MCF 10A (cell line): ENCODE results near the gene NIPAL4. TPM values are rescaled to one million over a fixed set of nuclear protein-coding genes. Genes with fewer than 3 reads are reported as not detected.

ENCODE experiments used
- BruUV-seq: library from RNA; stranded (reverse); fragments of 400-500 nt; replicated peaks from 2 replicates; lab custom pipeline; 2021; lab: Mats Ljungman, UMichigan
- CTCF ChIA-PET: fragments of 300-600 bp; sonication (Branson Sonifier 250); formaldehyde crosslinking; extraction: SDS; loops from one replicate; lab custom pipeline; 2021; ENCODE audit warnings: antibody characterized with exemption, inconsistent platforms; lab: Yijun Ruan, JAX
- POLR2A ChIA-PET: fragments of 300-600, 350-650 bp; sonication (Branson Sonifier 250); formaldehyde crosslinking; extraction: SDS; loops from one replicate; lab custom pipeline; 2020; ENCODE audit warnings: antibody characterized with exemption, inconsistent platforms; lab: Yijun Ruan, JAX
- DNase-seq: peaks from one replicate; pipeline ENCODE4 v3.0.0-alpha.2; 2018; ENCODE audit not compliant: unreplicated experiment
- H3K27ac Mint-ChIP-seq: one replicate; pipeline ENCODE4 v1.8.0; 2022; ENCODE audit warnings: mild to moderate bottlenecking, low read depth, mixed read lengths; ENCODE audit not compliant: unreplicated experiment
- H3K27me3 Mint-ChIP-seq: one replicate; pipeline ENCODE4 v1.8.0; 2022; ENCODE audit warnings: mixed read lengths; ENCODE audit not compliant: insufficient read depth, unreplicated experiment
- H3K36me3 Mint-ChIP-seq: one replicate; pipeline ENCODE4 v1.8.0; 2022; ENCODE audit warnings: mild to moderate bottlenecking, moderate library complexity, mixed read lengths; ENCODE audit not compliant: insufficient read depth, unreplicated experiment
- H3K4me1 Mint-ChIP-seq: one replicate; pipeline ENCODE4 v1.8.0; 2022; ENCODE audit warnings: mixed read lengths; ENCODE audit not compliant: insufficient read depth, unreplicated experiment
- H3K4me3 Mint-ChIP-seq: one replicate; pipeline ENCODE4 v1.8.0; 2022; ENCODE audit warnings: mild to moderate bottlenecking, moderate library complexity, mixed read lengths; ENCODE audit not compliant: unreplicated experiment
- H3K9me3 Mint-ChIP-seq: one replicate; pipeline ENCODE4 v1.8.0; 2022; ENCODE audit warnings: mixed read lengths; ENCODE audit not compliant: unreplicated experiment
- intact Hi-C: fragments of 100-400 bp; cut with micrococcal nuclease; formaldehyde crosslinking; loops from 2 replicates; pipeline ENCODE4 v1.14.1; 2022
- total RNA-seq: library from RNA; stranded (reverse); gene quantifications from 2 replicates; pipeline ENCODE4 v1.2.3, GENCODE V29; 2022
- TF ChIP-seq, protein P1 (sequence below): fragments of 200-600 bp; IDR thresholded peaks from one replicate; pipeline ENCODE4 v1.8.0; 2022; ENCODE audit warnings: antibody characterized with exemption, mild to moderate bottlenecking; ENCODE audit not compliant: unreplicated experiment

Gene NIPAL4
- total RNA-seq, 1 experiment from 2014 or later = 0.40 TPM

DNA sequence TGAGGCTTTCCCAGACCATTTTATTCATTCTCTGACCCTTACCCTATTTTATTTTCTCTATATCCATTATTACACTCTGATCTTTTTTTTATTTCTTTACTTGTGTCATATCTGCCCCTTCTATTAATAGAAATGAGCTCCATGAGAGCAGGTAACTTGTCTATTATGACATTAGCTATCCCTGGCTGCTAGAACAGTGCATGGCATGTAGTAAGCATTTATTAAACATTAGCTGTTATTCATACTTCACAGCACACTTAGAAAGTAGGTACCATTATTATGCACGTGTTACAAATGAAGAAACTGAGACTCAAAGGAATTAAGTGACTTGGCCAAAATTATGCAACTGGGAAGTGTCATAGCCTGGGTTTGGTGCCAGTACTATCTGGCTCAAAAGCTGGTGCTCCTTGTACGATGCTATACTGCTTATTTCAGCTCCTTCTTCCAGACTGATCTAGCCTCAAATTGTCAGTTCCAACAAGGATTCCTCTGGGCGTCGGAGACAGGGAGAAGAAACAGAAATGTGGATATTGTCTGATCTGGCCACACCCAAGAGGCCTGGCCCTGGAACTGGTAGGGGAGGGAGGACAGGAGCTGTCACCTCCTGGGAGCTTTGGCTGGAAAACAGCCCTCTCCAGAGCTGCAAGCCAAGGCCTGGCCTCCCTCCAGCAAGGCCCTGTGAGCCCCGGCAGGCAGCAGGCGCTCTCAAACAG, 10.8 kb upstream of the NIPAL4 start:
- Mint-ChIP-seq H3K4me1 (peaks cover 19% of the 10 kb centered on the region), H3K9me3 (no peaks in the 10 kb centered on the region), H3K36me3 (no peaks in the 10 kb centered on the region), H3K27me3 (no peaks in the 10 kb centered on the region), H3K27ac (no peak overlapping the region), H3K4me3 (no peak overlapping the region)
- POLR2A ChIA-PET = interaction anchor here (1.0 to 2.2 kb wide), 3 partner anchors 14 to 121 kb away, joined by 3 to 23 read pairs (median 3); no protein-coding TSS in a partner anchor
- CTCF ChIA-PET = interaction anchor here (0.5 to 4.8 kb wide), 16 partner anchors 9 to 457 kb away, joined by 3 to 51 read pairs (median 4); partner anchors contain the start of gene NIPAL4
- intact Hi-C loops = no loop called here
- BruUV-seq = no TSS peak
- TF ChIP-seq, protein P1, sequence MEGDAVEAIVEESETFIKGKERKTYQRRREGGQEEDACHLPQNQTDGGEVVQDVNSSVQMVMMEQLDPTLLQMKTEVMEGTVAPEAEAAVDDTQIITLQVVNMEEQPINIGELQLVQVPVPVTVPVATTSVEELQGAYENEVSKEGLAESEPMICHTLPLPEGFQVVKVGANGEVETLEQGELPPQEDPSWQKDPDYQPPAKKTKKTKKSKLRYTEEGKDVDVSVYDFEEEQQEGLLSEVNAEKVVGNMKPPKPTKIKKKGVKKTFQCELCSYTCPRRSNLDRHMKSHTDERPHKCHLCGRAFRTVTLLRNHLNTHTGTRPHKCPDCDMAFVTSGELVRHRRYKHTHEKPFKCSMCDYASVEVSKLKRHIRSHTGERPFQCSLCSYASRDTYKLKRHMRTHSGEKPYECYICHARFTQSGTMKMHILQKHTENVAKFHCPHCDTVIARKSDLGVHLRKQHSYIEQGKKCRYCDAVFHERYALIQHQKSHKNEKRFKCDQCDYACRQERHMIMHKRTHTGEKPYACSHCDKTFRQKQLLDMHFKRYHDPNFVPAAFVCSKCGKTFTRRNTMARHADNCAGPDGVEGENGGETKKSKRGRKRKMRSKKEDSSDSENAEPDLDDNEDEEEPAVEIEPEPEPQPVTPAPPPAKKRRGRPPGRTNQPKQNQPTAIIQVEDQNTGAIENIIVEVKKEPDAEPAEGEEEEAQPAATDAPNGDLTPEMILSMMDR = no peak
- peak; percentile 47 for DNase-seq

DNA sequence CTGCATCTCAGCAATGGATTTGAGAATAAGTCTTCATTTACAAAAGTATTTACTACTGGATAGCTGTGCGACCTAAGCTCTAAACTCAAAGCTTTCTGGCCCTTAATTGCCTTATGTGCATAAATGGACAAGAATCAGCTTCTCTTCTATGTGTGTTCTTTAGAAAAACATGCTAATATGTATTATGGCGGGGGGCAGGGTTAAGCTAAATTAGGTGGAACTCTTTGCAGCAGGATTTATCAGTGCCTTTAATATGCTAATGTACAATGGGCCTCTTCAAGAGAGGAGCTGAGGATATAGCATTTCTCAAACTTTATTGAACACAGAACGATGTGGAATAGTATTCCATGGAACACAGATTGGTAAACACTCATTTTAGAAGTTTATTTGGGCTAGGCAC, 10.0 kb upstream of the NIPAL4 start:
- H3K9me3 Mint-ChIP-seq = no peaks in the 10 kb centered on the region
- no peak overlapping the region for H3K27ac Mint-ChIP-seq
- no peak for DNase-seq
- ChIA-PET CTCF (interaction anchor here (0.5 to 4.8 kb wide), 12 partner anchors 9 to 457 kb away, joined by 3 to 51 read pairs (median 4); partner anchors contain the start of gene NIPAL4), POLR2A (interaction anchor here (2.2 kb wide), 1 partner anchor 13 kb away, joined by 23 read pairs; no protein-coding TSS in a partner anchor)
- TF ChIP-seq, protein P1 = no peak
- peaks cover 19% of the 10 kb centered on the region for H3K4me1 Mint-ChIP-seq
- no peaks in the 10 kb centered on the region for H3K36me3 Mint-ChIP-seq
- H3K4me3 Mint-ChIP-seq = no peak overlapping the region
- intact Hi-C loops = no loop called here
- BruUV-seq = no TSS peak
- no peaks in the 10 kb centered on the region for H3K27me3 Mint-ChIP-seq

DNA sequence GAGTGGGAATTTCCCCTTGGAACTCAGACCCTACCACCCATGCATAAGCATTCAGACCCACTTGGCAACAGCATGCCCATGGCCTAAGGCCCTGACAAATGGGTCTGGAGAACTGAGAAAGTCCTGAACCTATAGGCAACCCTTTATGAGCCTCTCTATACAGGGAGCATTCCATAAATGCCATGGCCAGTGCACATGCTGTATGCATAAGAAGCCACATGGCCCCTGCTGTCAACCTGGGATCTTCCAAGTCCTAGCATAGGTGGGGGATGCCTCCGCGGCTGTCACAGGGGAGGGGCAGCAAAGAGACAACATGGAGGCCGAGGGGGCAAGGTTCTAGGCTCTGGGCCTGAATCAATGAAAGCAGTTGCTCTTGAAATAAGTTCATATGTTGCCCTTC, 8.2 kb upstream of the NIPAL4 start:
- no peaks in the 10 kb centered on the region for H3K36me3 Mint-ChIP-seq
- ChIA-PET POLR2A (no interaction called here), CTCF (interaction anchor here (0.9 to 3.5 kb wide), 2 partner anchors 20 to 25 kb away, joined by 3 to 29 read pairs; no protein-coding TSS in a partner anchor)
- H3K9me3 Mint-ChIP-seq = no peaks in the 10 kb centered on the region
- no peaks in the 10 kb centered on the region for H3K27me3 Mint-ChIP-seq
- no peak overlapping the region for H3K27ac Mint-ChIP-seq
- H3K4me3 Mint-ChIP-seq = no peak overlapping the region
- BruUV-seq = no TSS peak
- H3K4me1 Mint-ChIP-seq = peaks cover 14% of the 10 kb centered on the region
- intact Hi-C loops = no loop called here
- no peak for DNase-seq
- TF ChIP-seq, protein P1 = no peak

- H3K27me3 Mint-ChIP-seq = no peaks in the 10 kb centered on the region
- intact Hi-C loops = no loop called here
- H3K27ac Mint-ChIP-seq = no peak overlapping the region
- H3K4me3 Mint-ChIP-seq = no peak overlapping the region
- ChIA-PET CTCF (interaction anchor here (0.6 to 28.1 kb wide), 5 partner anchors 15 to 198 kb away, joined by 3 to 642 read pairs (median 3); no protein-coding TSS in a partner anchor), POLR2A (no interaction called here)
- H3K4me1 Mint-ChIP-seq = peaks cover 2% of the 10 kb centered on the region
- BruUV-seq = no TSS peak
- no peaks in the 10 kb centered on the region for H3K9me3 Mint-ChIP-seq
- no peak for DNase-seq
- TF ChIP-seq, protein P1 = no peak
- H3K36me3 Mint-ChIP-seq = no peaks in the 10 kb centered on the region
Observed at GRCh38 chr5:157454273-157454672, 5.7 kb upstream of the NIPAL4 start.
